MG63 (cell line): ENCODE results near the gene STRA8. TPM values are rescaled to one million over a fixed set of nuclear protein-coding genes. Genes with fewer than 3 reads are reported as not detected.

Source experiments
- total RNA-seq: library from RNA; depleted of rRNA; stranded (reverse); fragments of >200 nt; shearing (Covaris generic); gene quantifications from 2 replicates; pipeline ENCODE4 v1.2.3, GENCODE V29; 2014; ENCODE audit warnings: low replicate concordance; rRNA removed

STRA8 gene
- total RNA-seq, 1 experiment from 2014 or later: not detected

Other genes with a start within 250 kb of the STRA8 start
- 0.40 TPM in 1 of 2 replicates, not detected in the other for gene AGBL3, start 247.3 kb upstream of the STRA8 start, total RNA-seq
- gene TMEM140, start 85.8 kb upstream of the STRA8 start, total RNA-seq: 0.40 TPM in 1 of 2 replicates, not detected in the other
- 30.5 and 38.3 TPM in 2 replicates for gene CYREN, start 63.1 kb upstream of the STRA8 start, total RNA-seq
- gene WDR91, start 22.3 kb upstream of the STRA8 start, total RNA-seq: 1.5 and 3.0 TPM in 2 replicates